NCI-H446 (cell line): ENCODE results near the gene JMJD8.

Experiments
- DNase-seq, 2 experiments: peaks; one replicate each; lab custom pipeline; 2025; lab: John Stamatoyannopoulos, UW

Gene JMJD8

DNA sequence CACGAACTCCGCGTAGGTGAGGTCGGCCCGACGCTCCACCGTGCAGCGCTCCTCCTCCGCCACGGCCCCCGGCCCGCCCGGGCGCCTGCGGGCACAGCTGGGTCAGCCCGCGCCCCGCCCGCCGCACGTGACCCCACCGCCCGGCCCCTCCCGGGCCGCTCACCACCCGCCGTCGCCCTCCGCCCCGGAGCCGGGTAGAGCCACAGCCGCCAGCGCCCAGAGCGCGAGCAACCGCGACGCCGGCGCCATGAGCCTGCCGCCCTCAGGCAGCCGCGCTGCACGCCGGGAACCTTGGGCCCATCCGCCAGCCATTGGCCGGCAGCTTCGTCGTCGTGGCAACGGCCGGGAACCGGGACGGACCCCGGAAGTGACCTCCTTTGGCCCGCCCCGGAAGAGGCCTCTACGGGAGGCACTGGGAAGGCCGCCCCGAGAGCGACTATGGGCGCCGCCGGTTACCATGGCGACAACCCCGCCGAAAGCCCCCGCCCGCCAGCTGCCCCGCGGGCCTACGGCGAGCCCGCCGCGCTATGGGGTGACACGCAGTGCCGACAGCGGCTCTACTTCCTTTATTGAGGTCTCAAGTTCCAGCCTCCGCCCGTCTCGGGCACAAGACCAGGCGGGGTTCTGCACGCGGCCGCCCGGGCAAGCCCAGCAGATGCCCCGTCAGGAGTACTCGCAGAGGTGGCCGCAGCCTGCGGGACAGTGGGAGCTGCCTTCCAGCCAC lies at the start of gene JMJD8:
TSS of gene JMJD8 (minus strand) at position 264 of the 724 bp plus-strand sequence. CDS start at position 249, 15 bp downstream.
- peak; percentile 82 to 97 for DNase-seq

- no peak for DNase-seq
Observed at GRCh38 chr16:733382-734207, 49.5 kb upstream of the JMJD8 start.

DNA sequence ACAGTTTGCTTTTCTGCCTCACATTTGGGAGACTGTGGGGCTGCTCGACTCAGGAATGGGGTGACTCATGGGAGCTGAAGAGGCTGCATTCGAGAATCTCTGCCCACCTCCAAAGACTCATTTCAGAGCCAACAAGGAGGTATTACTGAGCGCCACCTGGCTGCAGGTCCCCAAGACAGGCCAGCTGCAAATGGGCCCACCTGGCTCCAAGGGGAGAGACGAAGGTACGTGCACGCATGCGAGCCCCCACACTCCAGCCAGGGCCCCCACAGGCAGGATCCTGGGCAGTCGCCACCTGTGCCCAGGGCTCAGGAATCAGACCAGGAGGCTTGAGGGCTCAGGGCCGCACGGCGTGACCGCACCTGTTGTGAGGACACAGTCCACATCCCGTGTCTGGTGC lies 48.8 kb upstream of the JMJD8 start:
- no peak for DNase-seq

GRCh38 chr16:732332-732731 lies 48.2 kb upstream of the JMJD8 start:
- DNase-seq: no peak

DNA sequence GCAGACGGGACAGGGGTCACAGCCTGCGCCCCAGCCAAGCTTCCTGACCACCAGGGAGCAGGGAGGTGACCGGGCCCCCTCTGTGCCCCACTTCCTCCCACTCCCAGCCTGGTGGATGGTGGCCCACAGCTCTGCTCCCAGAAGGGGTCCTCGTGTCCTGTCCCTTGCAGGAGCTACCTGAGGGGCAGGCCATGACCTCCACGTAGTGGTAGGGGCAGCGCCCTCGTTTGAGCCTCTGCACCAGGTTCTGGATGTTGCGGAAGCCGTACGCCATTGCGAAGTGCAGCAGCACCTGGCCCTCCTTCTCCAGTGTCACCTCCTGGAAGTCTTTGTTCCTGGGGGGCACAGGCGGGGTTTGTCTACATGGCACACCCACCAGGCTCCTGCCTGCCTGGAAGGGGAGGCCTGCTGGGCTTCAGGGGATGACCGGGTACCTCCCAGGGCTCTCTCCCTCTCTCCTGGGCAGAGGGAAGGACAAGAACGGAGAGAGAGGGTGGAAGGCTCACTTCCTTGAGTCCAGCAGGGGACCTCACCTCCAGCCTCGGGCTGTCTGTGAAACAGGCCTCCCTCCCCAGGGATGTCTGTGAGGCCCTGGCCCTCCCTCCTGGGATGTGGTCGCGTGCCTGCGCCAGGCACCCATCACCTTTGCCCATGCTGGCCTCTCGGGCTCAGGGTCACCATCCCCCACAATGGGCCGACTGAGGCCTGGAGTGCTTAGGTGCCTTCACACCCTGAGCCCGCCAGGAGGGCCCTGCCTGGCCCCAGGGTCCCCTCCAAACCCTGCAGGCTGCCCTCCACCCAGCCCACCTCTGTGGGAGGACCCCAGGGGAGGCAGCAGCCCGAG lies 46.8 kb upstream of the JMJD8 start:
- no peak for DNase-seq

DNA sequence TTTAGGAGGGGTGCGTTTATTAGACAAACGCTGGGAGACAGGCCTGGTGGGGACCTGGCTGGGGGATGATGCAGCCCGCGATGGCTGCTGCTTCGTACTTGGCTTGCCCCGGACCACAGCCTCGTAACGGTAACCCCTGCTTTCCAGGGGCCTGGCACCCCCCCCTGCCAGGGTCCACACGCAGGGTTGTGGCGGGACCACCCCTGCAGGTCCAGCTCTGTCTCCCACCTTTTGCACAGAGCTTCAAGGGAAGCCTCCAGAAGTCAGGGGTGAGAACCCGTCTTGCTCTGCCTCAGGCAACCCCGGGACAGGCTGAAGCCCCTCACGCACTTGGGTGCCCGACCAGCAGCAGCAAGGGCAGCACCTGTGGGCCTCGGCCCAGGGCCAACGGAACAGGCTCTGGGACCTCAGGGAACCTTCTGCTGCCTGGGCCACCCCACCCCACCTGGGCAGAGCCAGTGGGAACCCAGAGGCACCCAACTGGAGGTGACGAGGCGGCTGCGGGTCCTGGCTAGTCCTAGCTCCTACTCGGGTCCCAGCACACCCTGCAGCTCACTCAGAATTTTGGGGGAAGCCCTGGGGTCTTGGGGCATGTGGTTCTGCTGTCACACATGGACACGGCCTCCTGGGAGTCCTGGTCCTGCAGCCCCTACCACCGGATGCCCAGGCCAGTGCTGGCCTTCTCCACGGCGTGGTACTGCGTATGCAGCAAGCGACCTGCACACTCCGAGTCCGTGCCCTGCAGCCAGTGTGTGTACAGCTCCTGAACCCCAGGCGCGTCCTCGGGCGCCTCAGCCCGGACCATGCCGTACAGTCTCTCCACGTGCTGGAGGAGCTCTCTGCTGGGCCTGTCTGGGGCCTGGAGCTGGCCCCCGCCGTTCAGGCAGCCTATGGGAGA lies 45.9 kb upstream of the JMJD8 start:
- DNase-seq: no peak

DNA sequence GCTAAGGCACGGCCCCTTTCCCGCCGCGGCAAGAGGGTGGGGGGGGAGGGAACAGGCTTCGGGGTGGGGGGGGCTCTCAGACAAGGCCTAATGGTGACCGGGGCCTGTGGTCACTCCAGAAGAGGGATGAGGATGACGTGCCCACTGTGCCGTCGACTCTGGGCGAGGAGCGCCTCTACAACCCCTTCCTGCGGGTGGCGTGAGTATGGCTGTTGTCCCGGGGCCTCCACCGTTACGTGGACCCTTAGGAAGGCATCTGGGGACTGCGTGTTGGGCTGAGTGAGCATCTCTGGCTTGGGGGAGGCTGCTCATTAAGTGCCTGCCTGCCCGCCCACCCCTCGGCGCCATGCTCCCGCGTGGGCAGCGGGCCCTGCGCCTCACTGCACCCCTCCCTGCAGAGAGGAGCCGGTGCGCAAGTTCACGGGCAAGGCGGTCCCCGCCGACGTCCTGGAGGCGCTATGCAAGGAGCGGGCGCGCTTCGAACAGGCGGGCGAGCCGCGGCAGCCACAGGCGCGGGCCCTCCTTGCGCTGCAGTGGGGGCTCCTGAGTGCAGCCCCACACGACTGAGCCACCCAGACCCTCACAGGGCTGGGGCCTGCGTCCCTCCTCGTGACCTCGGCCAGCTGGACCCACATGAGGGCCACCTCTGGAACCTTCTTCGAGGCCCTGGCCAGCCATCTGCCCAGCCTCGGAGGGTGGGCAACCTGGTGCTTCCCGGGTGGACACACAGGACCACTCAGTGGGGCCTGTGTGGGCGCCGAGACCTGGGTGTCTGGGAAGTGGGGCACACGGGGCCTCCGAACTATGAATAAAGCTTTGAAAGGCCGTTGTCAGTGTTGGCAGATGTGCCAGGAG lies 45.0 kb upstream of the JMJD8 start:
- DNase-seq: no peak

DNA sequence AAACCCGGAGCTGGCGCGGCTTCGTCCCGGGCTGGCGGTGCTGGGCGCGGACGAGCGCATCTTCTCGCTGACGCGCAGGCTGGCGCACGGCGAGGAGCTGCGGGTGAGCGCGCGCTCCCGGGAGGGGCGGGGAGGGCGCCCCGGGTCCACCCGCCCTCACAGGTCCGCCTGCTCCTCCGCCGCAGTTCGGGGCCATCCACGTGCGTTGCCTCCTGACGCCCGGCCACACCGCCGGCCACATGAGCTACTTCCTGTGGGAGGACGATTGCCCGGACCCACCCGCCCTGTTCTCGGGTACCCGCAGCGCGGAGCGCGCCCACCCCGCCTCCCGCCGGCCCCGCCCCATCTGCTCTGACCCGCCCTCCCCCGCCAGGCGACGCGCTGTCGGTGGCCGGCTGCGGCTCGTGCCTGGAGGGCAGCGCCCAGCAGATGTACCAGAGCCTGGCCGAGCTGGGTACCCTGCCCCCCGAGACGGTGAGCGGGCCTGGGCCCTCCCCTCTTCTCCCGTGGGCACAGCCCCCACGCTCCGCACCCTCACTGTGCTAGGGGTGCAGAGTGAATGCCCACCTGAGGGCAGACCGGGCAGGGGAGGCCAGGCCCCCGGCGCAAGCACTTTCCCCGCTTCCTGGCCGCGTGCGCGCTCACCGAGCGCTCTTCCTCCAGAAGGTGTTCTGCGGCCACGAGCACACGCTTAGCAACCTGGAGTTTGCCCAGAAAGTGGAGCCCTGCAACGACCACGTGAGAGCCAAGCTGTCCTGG lies 44.2 kb upstream of the JMJD8 start:
- peak in 1 of 2 experiments; percentile 64 for DNase-seq

- DNase-seq: no peak
Observed at GRCh38 chr16:727291-727977, 43.3 kb upstream of the JMJD8 start.

DNA sequence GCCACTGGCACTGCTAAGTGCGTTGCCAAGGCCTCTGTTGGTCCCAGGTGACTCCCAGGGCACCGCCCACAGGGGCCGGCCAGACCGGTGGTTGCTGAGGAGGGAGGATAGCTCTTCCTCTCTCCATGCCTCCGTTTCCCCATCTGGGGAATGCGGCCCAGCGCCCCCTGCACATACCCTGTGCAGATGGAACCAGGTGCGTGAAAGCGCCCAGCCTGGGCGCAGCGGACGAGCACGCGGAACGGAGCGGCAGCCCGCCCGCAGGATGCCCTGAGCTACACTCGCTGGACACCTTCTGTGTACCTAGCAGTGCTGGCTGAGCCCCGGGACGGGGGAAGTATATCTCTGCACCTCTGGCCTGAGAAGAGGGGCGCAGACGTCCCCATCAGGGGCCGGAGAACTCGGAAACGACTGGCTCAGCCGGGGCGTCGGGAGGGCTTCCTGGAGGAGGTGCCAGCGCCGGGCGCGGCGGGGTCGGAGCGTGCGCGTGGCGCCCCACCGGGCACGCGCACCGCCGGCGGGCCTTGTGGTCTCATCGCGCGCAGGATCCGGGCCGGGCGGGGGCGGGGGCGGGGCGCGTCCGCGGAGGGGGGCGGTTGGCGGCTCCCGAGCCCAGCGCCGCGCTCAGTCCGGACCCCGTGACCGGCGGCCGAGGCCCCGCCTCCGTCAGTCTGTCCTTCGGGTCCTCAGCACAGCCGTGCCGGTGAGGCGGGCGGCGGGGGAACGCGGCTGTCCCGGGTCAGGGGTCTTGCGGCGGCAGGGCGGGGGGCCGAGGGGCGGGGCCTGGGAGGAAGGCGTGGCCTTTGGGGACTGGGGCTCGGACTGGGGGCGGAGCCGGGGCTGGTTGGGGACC lies 42.5 kb upstream of the JMJD8 start, which contains the start of the genes CCDC78 and HAGHL:
TSS of gene CCDC78 (minus strand) at position 6 of the 853 bp plus-strand sequence. CDS start 76 bp downstream, outside the sequence.
TSS of gene HAGHL (plus strand) at position 669 of the 853 bp plus-strand sequence. CDS start 404 bp downstream, outside the sequence.
- peak in 1 of 2 experiments; percentile 47 for DNase-seq

DNA sequence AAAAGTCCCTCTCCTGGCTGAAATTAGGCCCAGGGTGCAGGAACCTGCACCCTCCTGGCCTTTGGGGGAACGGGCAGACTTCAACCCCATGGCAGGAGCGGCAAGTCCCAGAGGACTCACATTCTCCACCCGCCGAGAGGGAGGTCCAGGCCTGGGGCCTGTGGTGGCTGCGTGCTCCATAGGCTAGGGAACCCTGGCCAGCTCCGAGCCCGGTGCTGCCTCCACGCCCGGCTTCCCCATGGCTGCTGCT lies 42.0 kb upstream of the JMJD8 start:
- no peak for DNase-seq

GRCh38 chr16:725463-726187 lies 41.5 kb upstream of the JMJD8 start:
- DNase-seq: no peak

- DNase-seq: no peak
Observed at GRCh38 chr16:725041-725376, 40.9 kb upstream of the JMJD8 start.

DNA sequence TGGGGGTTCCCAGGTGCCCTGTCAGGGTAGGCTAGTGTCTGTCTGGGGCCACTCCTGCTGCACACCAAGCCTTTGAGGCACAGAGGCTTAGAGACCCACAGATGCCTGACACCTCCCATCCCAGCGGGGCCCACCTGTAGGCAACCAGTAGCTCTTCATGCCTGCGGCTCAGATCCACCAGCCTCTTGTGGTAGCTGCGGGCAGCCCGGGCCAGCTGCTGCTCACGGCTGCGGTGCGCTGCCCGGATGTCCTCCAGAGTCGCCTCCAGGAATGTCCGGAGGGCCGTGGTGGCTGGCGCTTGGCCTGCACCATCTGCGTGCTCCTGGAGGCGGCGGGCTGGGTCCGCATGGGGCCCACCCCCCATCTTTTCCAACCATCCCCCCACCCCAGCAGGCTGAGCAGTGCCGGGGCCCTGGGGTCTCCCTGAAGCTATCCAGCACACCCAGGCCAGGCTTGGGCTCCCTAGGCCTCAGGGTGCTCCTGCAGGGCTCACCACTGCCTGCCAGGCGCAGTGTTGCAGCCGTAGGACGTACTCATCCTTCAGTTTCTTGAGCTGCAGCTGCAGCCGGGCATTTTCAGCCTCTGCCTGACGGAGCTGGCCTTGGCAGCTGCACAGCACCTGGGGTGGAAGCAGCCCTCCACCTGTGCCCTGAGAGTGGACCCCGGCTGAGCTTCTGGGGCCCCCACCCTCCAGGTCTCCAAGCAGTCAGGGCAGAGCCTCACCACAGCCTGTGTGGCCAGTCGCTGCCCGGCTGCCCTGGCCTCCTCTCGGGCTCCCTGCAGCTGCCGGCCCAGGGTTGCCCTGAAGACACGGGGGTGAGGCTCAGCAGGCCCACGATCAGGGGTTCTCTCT lies 40.3 kb upstream of the JMJD8 start:
- no peak for DNase-seq

GRCh38 chr16:723695-724094 lies 39.6 kb upstream of the JMJD8 start:
- no peak for DNase-seq

- DNase-seq: no peak
Observed at GRCh38 chr16:722835-723633, 38.9 kb upstream of the JMJD8 start.
